Right forelimb (tissue), 1 donor: ENCODE results near the gene LYPD4.
"Not testable (repeated sequence)": the region's sequence is repeated elsewhere in the genome, so short reads cannot be mapped to it uniquely, and the experiment has no call there.

Source experiments
- DNase-seq: peaks from one replicate; pipeline ENCODE4 v3.0.0-alpha.2; 2018

The LYPD4 gene, protein sequence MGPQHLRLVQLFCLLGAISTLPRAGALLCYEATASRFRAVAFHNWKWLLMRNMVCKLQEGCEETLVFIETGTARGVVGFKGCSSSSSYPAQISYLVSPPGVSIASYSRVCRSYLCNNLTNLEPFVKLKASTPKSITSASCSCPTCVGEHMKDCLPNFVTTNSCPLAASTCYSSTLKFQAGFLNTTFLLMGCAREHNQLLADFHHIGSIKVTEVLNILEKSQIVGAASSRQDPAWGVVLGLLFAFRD

DNA sequence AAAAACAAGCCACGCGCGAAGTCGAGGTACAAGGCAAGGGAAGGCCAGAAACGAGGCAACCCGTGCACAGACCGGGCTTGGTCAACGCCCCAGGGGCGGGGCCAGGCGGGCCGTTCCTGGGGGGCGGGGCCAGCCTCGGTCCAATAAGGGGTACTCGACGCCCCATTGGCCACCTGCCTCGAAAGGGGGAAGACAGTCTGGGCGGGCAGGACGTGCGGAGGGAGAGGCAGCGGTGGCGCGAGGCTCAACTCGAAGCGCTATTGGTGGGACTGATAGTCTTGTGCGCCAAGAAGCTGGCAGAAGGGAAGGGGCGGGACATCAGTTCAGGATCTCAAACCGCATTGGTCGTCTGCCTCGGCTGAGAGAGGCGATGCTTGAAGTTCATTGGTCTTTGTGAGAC, at the start of gene LYPD4:
TSS of gene LYPD4 (minus strand) at position 83 of the 400 bp plus-strand sequence. CDS start 5,398 bp downstream, outside the sequence.
- DNase-seq: no peak

DNA sequence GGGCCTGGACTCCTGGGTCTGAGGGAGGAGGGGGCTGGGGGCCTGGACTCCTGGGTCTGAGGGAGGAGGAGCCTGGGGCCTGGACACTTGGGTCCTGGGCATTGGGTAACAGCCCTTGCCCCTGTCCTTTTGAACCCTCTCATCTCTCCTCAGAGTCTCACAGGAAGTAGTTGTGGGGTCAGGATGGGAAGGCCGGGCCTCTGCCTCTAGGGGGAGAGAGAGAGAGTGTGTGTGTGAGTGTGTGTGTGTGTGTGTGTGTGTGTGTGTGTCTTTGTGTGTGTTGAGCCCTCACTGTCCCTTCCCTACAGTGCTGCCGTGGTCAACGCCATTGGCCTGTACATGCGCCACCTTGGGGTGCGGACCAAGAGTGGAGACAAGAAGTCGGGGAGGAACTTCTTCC, 49.4 kb upstream of the LYPD4 start:
- DNase-seq: no peak

DNA sequence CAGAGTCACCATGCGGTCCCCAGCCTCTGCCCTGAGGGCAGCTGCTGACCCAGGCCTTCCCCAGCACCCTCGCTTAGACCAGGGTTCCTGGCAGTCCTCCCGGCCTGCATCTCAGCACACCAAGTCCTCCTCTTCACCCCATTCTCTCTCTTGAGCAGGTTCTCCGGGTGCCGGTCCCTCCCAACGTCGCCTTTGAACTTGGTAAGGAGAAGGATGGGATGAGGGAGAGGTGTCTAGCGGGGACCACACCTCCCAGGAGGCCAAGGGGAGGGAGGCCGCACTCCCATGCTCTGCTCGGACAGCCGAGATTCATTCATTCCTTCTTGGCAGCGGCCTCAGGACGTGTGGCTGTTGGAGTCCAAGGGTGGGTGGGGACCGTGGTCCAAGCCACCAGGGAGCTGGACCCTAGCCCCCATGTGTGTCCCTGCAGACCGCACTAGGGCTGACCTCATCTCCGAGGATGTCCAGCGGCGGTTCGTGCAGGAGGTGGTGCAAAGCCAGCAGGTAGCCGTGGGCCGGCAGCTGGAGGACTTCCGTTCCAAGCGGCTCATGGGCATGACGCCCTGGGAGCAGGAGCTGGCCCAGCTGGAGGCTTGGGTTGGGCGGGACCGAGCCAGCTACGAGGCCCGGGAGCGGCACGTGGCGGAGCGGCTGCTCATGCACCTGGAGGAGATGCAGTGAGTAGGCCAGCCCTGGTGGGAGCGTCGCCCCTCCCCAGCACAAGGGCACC, 47.9 kb upstream of the LYPD4 start:
- DNase-seq: no peak

DNA sequence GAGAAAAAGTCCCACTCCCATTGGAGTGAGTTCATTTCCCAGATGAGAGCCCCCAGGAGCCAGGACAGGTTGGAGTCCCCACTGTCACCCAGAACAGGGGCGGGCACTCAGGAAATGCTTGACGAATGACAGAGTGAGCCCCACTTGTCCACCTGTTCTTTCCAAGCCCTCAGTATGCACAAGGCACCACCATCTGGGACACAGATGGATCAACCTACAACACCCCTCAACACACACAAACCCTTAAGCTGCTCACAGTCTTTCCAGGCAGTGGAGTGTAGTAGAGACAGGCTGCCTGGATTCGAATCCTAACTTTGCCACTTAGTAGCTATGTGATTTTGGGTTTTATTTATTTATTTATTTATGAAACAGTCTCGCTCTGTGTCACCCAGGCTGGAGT, 46.5 kb upstream of the LYPD4 start:
- DNase-seq: no peak

DNA sequence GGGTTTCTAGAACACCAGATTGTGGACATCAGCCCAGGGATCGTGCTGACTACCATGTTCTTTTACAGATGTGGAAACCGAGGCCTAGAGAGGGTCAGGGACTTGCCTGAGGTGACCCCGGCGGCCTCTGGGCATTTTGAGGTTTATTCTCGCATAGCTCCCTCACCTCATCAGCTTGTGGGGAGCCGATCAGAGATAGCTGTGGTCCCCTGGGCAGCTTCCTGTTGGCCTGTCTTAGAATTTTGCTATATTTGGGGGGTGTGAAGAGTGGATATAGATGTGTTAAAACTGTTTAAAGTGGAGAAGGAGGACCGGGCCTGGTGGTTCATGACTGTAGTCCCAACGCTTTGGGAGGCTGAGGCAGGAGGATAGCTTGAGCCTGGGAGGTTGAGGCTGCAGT, 45.4 kb upstream of the LYPD4 start:
- DNase-seq: no peak

DNA sequence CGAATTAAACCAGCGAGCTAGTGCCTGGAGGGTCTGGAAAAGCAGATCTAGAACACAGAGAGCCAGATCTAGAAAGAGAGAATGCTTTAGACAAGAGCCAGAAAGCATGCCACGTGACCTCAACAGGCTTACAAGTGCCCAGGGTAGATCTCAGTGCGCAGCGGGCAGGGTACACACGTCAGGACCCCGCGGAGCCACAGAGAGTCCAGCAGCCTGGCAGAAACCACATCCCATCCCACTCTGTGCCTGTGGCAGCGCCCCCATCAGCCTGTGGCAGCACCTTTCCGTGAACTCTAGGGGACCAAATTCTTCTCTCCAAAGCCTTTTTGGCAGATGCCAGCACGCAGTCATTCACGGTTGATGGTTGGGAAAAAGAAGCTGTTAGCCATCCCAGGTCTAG, 44.4 kb upstream of the LYPD4 start:
- DNase-seq: no peak

DNA sequence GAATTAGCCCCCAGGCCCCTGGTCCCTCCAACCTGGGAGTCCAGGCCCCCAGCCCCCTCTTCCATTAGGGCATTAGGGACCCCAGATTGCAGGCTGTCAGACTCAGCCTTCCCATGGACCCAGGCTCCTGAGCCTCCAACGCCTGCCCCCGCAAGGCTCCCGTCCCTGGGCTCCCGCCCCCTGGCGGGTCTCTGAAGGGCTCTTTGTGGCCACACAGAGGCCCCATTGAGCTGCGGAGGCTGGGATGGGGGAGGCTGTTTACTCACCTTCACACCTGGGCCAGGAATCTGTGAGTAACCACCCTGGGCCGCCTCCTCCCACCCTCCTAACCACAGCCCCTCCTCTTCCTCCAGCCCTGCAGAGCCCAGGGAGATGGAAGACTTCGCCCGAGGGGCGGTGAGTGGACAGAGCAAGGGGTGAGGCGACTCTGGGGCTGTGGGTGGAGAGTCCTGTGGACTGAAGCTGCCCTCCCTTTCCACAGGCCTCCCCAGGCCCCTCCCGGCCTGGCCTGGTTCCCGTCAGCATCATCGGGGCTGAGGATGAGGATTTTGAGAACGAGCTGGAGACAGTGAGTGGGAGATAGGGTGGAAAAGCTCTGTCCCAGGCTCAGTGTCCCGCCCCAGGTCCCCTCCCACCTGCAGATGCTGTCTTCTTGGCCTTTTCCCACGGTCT, 43.4 kb upstream of the LYPD4 start:
- DNase-seq: peak; percentile 69

DNA sequence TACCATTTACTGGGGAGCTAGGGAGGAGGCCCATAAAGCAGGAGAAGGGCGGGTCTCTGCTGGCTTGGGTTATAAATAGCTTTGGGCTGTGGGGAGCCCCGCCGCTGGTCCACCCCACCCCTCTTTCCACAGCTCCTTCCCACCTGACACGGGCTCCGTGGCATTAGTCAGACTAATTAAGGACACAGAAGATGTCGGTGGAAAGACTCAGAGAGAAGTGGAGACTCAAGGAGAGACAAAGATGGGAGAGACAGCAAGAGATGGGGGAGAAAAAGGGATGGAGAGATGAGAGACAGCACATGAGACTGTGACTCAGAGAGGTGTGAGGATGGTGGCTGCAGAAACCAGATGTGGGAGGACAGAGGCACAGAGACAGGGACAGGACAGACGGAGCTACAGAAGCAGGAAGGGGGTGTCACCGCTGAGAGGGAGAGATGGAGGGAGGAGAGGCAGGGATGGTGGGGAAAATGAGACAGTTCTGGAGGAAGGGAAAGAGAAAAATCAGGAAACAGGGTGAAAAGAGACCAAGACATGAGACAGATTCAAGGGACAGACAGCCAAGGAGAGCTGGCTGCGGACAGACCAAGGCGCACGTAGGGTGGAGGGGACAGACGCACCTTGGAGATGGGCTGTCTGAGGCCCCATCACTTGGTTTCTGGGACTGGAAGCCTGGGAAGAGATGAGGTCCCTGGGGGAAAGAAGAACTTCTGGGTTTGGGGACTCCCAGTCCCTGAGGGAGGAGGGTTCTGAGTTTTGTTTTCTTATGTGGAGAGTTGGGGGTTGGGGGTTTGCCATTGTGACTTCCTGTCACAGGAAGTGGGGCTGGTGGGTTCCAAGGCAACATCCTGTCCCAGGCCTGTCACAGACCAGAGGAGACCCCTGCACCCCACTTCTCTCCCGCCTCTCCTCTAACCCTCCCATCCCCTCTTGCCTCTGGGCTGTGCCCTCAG, 42.6 kb upstream of the LYPD4 start:
- DNase-seq: no peak

DNA sequence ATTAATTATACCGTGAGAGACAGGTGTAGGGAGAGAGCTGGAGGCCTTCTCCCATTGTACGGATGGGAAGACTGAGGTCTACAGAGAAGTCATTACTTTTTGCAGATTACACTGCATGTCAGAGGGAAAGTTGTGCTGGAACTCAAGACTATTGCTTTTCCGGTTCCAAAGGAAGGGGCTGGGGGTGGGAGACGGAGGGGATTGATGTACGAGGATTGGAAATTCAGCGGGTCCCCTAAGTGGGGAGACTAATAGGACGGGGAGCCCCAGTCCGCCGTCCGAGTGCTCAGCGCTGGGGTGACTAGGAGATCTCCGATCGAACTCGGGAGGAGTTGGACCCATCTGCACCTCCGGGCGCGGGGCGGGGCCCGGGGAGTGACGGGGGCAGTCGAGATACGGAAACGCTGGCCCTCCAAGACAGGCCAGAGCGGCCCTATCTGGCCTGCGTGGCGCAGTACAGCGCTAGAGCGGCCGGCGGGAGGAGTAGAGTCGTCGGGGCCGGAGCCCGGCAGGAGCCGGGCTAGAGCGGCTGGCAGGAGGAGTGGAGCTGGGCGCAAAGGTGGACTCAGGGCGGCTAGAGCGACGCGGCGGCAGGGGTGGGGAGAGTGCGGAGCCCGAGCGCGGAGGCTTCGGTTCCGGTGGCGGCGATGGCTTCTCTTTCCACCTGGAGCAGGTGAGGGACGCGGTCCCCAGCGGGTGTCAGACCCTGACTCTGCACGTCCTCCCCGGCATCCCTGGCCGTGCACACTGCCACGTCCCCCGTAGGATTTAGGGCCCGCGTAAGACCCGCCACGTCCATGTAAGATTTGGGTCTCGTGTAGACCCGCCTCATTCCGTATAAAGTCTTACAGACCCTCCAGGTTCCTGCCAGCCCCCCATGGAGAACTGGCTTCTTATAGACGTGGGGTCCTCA, 39.6 kb upstream of the LYPD4 start:
- peak; percentile 93 for DNase-seq

DNA sequence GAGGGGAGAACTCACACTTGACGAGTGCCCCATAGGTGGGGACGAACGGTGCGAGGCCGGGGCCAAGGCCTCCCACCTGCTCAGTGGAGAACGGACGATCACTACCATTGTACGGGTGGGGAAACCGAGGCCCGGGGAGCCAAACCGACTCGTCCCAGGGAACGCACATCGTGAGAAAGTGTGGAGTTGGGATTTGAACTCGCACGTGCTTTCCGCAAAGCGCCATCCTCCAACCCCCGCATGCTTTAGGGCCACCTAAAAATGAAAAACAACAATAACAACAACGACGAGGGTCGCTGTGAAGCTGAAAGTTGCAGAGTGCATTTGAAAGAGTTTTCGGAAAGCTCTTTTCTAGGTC, 39.0 kb upstream of the LYPD4 start:
- no peak for DNase-seq

DNA sequence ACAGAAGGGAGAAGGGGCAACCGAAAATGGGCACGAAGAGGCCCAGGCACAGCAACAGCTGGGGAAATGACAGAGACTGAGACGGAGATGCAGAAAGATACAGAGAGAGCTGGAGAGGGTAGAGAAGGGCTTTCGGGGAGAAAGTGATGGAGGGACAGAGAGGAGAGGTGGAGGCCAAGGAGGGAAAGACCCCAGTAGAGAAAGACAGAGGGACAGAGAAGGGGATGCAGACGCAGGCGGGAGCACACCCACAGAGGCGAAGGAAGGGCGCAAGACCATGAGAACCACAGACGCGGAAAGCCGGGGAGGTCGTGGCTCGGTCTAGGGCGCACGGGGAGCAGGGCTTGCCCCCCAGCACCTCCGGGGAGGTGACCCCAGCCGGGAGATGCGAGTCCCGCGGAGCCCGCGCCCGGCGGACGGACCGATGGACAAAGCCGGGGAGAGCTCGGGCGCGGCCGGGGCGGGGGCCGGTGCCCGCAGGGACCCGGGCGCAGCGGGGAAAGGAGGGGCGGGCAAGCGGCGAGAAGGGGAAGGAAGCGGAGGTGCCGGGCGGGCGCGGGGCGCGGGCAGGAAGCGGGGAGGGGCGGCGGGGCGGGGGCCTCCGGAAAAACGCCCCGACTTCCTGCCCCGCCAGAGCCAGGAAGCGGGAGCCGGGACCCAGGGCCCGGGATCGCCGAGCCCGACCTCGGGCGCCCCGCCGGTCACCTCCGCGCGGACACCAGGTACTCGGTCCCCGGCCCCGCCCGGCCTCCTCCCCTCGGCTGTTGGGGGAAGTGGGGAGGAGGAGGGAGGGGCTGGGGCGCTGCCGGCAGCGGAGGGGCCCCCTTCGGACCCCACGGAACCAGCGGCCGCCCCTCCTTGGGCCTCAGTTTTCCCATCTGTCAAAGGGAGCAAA, 38.3 kb upstream of the LYPD4 start, which contains the start of gene ARHGEF1:
TSS of gene ARHGEF1 (plus strand) at position 617 of the 895 bp plus-strand sequence. CDS start 4,899 bp downstream, outside the sequence.
- peak; percentile 68 for DNase-seq

DNA sequence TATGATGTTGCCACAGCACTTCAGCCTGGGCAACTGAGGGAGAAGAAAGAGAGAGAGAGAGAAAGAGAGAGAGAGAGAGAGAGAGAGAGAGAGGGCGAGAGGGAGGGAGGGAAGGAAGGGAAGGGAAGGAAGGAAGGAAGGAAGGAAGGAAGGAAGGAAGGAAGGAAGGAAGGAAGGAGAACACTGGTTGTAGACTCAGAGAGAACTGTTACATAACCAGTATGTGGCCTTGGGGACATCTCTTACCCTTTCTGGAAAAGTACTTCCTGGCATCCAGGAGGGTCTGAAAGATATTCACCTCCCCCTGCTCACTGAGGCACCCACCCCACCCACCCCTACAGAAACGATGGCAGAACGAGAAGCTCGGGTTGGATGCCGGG, 35.8 kb upstream of the LYPD4 start:
- DNase-seq: no peak

DNA sequence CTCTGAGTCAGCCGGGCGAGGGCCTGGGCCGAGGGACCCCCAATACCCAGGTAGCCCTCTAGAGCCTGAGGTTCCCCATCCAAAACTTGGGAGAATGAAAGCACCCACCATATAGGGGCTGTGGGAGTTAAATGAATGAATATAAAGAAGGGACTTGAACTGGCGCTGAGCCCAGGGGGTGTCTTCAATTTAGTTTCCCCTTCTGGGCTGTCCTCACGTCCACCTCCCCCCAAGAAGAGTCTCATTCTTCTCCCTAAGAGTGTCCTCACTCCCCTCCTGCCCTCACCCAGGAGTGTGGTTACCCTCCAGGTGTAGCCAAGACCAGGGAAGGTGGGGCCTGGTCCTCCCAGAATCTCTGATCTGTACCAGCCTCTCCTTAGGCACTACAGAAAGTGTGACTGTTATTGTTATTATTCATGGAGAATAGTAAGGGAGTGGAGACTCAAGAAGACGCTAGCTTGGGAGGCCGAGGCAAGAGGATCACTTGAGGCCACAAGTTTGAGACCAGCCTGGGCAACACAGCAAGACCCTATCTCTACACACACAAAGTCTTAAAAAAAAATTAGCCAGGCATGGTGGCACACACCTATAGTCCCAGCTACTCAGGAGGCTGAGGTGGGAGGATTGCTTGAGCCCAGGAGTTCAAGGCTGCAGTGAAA, 35.3 kb upstream of the LYPD4 start:
- no peak for DNase-seq

DNA sequence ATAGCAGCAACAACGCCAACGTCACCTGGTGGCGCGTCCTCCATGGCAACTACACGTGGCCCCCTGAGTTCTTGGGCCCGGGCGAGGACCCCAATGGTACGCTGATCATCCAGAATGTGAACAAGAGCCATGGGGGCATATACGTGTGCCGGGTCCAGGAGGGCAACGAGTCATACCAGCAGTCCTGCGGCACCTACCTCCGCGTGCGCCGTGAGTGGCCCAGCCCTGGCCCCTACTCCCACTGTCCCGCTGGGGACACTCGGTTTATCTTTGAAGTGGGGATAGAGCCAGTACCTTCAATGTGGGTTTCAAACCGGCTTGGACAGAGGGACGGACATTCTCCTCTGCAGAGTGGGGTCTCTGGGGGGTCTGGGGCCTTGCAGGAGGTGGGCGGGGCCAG, 34.6 kb upstream of the LYPD4 start:
- no peak for DNase-seq

DNA sequence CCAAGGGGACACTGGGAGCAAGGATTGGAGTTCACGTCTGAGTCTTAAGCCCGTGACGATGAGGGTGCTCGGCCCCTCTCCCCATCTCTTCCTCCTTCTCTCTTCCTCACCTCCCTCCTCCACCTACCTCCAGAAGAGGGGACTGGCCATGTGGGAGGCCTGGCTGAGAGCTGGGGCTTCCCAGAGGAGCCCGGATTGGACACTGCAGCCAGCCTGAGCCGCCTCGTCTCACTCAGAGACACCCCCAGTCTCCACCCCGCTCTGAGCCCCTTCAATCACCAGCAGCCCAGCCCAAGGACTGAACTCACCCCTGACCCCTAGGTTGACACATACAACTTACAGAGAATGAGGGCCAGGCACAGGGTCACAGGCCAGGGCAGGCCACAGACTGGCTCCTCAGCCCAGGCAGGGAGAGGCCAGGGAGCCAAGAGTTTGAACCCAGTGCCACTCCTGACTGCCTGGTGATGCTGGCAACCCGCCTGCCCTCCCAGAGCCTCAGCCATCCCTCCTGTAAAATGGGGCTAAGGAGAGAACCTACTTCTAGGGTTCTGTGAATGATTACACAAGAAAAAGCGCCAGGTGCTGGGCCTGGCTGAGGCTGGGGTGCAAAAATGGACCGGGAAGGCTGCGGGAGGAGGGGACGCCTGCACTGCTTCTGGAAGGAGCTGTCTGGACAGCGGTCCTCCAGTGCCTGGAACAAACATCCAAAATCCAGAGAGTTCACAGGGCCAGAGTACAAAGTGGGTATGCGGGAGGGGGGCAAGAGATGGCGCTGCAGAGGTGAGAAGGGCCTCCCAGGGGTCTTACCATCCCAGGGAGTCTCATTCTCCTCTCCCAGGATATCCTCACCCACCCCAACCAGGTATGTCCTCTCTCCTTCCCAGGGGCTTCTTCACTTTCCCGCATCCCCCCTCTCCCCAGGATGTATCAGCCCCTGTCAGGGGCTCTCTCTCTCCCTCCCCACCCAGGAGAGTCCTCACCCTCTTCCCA, 33.7 kb upstream of the LYPD4 start:
- DNase-seq: no peak

DNA sequence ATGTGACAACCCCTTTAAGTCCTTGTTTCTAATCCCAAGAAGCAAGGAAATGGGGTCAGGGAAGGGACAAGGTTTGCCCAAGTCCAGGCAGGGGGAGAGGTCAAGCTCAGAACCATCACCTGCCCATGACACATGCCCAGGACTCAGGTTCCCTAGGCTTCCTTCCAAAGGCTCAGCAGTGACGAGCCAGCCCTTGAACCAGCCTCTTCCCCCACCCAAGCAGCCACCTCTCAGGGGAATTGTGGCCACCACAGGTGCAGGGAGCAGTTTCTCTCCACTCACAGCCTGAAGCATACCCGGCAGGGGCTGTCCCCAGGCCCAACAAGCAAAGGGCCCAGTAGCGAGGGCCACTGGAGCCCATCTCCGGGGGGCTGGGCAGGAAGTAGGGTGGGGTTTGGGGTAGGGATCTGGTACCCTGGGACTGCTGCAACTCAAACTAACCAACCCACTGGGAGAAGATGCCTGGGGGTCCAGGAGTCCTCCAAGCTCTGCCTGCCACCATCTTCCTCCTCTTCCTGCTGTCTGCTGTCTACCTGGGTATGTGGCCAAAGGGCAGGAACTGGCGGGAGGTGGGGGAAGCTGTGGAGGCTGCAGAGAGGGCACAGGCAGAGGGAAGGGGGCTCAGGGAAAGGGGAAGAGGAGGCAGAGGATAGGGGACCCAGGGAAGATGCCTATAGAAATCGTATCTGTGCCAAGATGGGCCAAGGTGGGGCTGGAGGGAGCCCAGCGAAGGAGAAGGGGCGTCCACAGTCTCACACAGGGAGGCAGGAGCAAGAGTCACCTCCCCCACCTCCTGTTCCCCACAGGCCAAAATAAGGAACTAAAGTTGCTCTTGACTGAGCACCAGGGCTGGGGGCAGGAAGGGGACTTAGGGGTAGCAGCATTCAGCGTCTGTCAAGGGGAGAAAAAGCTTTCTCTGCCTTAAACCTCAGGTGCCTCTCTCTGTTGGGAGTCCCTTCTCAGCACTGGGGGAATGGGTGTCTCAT, 32.7 kb upstream of the LYPD4 start, which contains the start of gene CD79A:
TSS of gene CD79A (plus strand) at position 433 of the 986 bp plus-strand sequence. CDS start at position 459, 26 bp downstream.
- no peak for DNase-seq

DNA sequence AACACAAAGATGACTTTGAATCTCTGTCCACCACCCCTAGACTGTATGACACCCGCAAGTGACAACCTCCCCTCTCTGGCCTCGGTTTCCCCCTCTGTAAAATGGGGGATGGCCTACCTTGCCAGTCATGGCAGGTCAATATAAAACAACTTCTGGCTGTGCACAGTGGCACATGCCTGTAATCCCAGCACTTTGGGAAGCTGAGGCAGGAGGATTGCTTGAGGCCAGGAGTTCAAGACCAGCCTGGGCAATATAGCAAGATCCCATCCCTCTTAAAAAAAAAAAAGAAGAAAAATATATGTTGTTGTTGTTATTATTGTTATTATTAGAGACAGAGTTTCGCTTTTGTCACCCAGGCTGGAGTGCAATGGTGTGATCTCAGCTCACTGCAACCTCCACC, 31.5 kb upstream of the LYPD4 start:
- not testable (repeated sequence) for DNase-seq
